BE2C (cell line): Measurements from ENCODE around the gene MCEMP1.

Source experiments
- DNase-seq: peaks from one replicate; pipeline ENCODE4 v3.0.0-alpha.2; 2020
- H3K27me3 ChIP-seq: fragments of 250-450 bp; sonication (Bioruptor Pico); 2 replicates; pipeline ENCODE4 v1.5.1; 2020; ENCODE audit warnings: mild to moderate bottlenecking
- H3K36me3 ChIP-seq: fragments of 250-450 bp; sonication (Bioruptor Pico); 2 replicates; pipeline ENCODE4 v1.5.1; 2020; ENCODE audit warnings: mild to moderate bottlenecking
- H3K4me1 ChIP-seq: fragments of 250-450 bp; sonication (Bioruptor Pico); 2 replicates; pipeline ENCODE4 v1.5.1; 2020
- H3K4me3 ChIP-seq: 2 replicates; pipeline ENCODE4 v1.5.1; 2011; ENCODE audit warnings: low read depth, low read length
- H3K9me3 ChIP-seq: fragments of 250-450 bp; sonication (Bioruptor Pico); 2 replicates; pipeline ENCODE4 v1.5.1; 2020
- TF ChIP-seq, protein P1 (sequence below): IDR thresholded peaks from 2 replicates; pipeline ENCODE4 v1.5.1; 2012; ENCODE audit warnings: mild to moderate bottlenecking, low read depth, low read length

MCEMP1 gene

DNA sequence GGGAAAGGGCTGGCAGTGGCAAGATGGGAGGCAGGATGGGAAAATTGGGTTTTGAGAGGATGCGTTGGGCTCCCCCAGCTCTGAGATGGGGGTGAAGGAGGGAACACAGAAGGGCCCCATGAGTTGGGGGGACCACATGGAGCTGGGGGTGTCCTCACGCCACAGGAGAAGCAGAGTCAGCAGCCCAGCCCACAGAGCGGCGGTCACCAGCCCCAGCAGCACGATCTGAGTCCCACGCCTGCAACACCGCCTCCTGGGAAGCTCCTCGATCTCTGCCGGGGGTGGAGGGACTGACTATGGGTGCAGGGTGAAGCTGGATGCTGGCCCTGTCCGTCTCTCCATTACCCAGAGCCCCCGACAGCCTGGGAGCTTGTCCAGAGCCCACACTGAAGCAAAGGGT is 21.7 kb downstream of the MCEMP1 start:
- Histone ChIP-seq H3K36me3 (no peaks in the 10 kb centered on the region), H3K4me3 (no peak overlapping the region), H3K27me3 (peaks cover 24% of the 10 kb centered on the region), H3K9me3 (no peaks in the 10 kb centered on the region), H3K4me1 (no peaks in the 10 kb centered on the region)
- DNase-seq = no peak
- TF ChIP-seq, protein P1, sequence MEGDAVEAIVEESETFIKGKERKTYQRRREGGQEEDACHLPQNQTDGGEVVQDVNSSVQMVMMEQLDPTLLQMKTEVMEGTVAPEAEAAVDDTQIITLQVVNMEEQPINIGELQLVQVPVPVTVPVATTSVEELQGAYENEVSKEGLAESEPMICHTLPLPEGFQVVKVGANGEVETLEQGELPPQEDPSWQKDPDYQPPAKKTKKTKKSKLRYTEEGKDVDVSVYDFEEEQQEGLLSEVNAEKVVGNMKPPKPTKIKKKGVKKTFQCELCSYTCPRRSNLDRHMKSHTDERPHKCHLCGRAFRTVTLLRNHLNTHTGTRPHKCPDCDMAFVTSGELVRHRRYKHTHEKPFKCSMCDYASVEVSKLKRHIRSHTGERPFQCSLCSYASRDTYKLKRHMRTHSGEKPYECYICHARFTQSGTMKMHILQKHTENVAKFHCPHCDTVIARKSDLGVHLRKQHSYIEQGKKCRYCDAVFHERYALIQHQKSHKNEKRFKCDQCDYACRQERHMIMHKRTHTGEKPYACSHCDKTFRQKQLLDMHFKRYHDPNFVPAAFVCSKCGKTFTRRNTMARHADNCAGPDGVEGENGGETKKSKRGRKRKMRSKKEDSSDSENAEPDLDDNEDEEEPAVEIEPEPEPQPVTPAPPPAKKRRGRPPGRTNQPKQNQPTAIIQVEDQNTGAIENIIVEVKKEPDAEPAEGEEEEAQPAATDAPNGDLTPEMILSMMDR = no peak

DNA sequence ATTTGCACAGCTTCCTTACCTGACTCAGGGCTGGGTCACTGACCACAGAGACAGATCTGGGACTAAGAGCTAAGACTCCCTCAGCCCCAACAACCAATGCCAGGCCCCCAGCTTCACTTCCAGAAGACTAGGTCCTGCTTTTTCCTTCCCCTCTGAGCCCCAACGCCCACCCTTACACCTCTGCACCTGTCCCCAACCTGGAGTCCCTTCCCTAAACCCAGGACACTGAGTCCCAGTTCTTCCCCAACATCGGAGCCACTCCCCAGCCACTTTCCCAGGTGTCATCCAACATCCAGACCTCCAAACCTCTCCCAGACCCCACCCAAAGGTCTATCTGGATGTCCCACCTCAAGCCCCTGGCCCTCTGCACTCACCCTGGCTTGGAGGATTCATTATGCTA is 22.1 kb downstream of the MCEMP1 start:
- Histone ChIP-seq H3K4me1 (no peaks in the 10 kb centered on the region), H3K36me3 (no peaks in the 10 kb centered on the region), H3K9me3 (no peaks in the 10 kb centered on the region), H3K27me3 (peaks cover 24% of the 10 kb centered on the region), H3K4me3 (no peak overlapping the region)
- no peak for DNase-seq
- TF ChIP-seq, protein P1 = no peak

DNA sequence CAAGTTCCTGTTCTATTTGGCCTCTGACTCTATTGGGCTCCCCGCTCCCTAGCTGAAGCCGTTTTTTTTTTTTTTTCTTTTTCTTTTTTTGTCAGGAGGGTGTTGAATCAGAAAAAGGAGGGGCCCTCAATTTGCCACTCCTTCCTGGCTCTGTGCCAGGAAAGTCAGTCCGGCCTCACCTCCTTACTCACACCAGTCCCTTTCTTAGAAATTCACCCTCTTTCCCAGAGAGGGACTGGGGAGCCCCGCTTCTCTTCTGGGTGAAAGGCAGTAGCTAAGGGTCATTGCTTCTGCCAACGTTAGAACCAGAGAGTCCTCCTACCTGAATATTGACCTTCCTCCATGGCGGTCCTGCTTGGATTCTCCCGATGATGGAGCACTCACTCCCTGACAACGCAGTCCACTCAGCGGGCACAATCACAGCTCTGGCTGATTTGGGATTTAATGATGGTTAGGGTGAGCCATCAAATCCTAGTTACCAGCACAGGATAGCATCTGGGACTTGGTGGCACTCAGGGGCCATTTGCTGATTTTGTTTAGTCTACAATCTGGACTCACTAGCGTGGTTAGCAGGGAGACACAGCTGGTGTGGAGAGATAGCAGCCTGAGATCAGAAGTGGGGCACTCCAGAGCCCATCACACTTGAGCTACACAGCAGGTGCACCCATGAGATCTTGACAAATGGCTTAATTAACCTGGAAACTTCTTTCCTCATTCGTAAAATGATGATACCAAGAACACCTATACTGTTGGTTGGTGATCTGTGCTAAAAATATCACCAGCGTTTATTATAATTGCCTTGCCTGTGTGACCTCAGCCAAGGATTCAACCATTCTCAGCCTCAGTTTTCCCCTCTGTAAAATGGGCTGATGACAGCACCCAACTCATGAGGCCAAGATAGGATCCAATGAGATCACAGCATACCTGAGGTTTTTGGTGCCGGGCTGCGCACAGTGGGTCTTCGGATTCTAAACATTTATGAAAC is 22.8 kb downstream of the MCEMP1 start:
- H3K27me3 ChIP-seq = peaks cover 24% of the 10 kb centered on the region
- no peaks in the 10 kb centered on the region for H3K4me1 ChIP-seq
- no peaks in the 10 kb centered on the region for H3K36me3 ChIP-seq
- H3K4me3 ChIP-seq = no peak overlapping the region
- TF ChIP-seq, protein P1 = no peak
- no peaks in the 10 kb centered on the region for H3K9me3 ChIP-seq
- DNase-seq = no peak

GRCh38 chr19:7701049-7701653 is 24.3 kb downstream of the MCEMP1 start:
- Histone ChIP-seq H3K27me3 (peaks cover 24% of the 10 kb centered on the region), H3K4me3 (no peak overlapping the region), H3K4me1 (no peaks in the 10 kb centered on the region), H3K9me3 (no peaks in the 10 kb centered on the region), H3K36me3 (no peaks in the 10 kb centered on the region)
- DNase-seq = no peak
- TF ChIP-seq, protein P1 = no peak

DNA sequence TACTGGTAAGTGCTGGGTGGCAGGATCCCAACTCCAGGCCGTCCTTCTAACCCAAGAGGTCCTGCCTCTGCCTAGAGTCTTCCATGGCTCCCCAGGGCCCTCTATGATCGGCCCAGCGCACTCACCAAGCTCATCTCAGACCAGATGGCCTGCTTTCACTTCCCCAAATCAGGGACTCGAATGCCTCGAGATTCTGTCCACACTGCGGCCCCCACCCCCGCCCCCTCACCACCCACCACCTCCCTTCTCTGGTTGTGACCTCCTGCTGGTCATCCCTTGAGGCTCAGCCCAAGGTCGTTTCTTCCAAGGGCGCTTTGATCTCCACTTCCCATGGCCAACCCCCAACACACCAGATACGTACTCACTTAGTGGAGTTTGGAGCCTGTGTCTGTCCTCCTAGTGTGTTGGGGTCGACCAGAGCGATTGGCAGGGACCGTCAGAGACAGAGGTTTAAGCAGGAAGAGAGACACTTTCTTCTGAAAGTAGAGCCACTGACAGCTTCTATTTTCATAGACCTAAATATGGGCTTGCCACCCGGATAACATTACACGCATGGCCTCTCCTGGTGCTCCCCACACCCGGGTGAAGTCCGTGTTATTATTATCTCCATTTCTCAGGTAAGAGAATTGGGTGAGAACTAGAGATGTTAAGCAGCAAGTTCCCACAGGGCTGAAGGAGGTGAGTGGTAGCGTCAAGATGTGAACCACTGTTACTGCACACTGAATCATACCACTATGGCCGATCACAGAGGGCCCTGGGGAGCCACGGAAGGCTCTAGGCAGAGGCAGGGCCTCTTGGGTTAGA is 25.0 kb downstream of the MCEMP1 start, which contains the start of gene FCER2:
Gene FCER2 (minus strand): TSS at position 478 of the 804 bp plus-strand sequence. CDS start 2,371 bp downstream, outside the sequence.
- TF ChIP-seq, protein P1 = no peak
- H3K4me1 ChIP-seq = no peaks in the 10 kb centered on the region

More for the DNA sequence above, 25.0 kb downstream of the MCEMP1 start, which contains the start of gene FCER2:
- Histone ChIP-seq H3K27me3 (peaks cover 20% of the 10 kb centered on the region), H3K9me3 (no peaks in the 10 kb centered on the region), H3K36me3 (no peaks in the 10 kb centered on the region), H3K4me3 (no peak within 1 kb of the TSS)
- no peak for DNase-seq
